Measurements from ENCODE around the gene IFITM2. TPM values are rescaled to one million over a fixed set of nuclear protein-coding genes. Genes with fewer than 3 reads are reported as not detected.
"Not testable (repeated sequence)": the region's sequence is repeated elsewhere in the genome, so short reads cannot be mapped to it uniquely, and the experiment has no call there.

IFITM2 gene
- total RNA-seq, 3 donors from 2014 or later = 81.4 to 404 (median 129) TPM

DNA sequence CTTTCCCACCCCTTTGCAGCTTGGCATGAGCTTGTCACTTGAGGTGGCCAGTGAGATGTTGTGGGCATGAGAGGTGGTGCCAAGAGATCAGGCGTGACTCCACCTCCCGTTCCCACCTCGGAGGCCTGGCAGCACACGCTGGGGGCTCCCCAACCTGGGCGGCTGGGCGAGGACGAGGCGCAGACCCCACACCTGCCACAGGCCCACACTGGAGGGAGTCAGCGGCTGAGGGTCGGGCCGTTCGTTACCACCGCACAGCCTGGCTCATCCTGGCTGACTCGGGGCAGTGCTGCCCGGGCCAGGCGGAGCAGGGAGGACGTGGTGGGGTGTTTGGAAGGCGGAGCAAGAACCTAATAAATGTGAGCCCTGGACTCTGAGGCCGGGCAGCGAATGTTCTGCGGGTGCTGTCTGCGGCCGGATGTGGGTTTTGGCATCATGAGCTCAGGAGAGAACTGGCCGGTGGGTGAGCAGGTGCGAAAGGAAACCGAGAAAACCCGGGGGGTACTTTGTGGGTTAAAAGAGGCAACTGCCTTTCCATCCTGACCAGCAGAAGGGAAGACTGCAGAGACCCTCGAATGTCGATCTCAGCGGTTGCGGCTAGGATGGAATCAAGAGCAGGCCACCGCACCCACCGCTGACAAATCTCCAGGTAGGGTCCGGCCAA lies 23.2 kb downstream of the IFITM2 start:
- Histone ChIP-seq H3K36me3 (no peaks in the 10 kb centered on the region), H3K27ac (no peak overlapping the region), H3K4me3 (no peak overlapping the region), H3K9me3 (no peaks in the 10 kb centered on the region), H3K4me1 (peaks cover 0 to 13% of the 10 kb centered on the region in 2 donors), H3K27me3 (no peaks in the 10 kb centered on the region)
- intact Hi-C loops (cut with DNase I; ENCODE audit: low total_unique reads) = no loop called here
- TF ChIP-seq POLR2A (IDR thresholded peaks at IDR 0.05) (no peak), POLR2AphosphoS5 (IDR thresholded peaks at IDR 0.05) (no peak)
- TF ChIP-seq, protein P1, sequence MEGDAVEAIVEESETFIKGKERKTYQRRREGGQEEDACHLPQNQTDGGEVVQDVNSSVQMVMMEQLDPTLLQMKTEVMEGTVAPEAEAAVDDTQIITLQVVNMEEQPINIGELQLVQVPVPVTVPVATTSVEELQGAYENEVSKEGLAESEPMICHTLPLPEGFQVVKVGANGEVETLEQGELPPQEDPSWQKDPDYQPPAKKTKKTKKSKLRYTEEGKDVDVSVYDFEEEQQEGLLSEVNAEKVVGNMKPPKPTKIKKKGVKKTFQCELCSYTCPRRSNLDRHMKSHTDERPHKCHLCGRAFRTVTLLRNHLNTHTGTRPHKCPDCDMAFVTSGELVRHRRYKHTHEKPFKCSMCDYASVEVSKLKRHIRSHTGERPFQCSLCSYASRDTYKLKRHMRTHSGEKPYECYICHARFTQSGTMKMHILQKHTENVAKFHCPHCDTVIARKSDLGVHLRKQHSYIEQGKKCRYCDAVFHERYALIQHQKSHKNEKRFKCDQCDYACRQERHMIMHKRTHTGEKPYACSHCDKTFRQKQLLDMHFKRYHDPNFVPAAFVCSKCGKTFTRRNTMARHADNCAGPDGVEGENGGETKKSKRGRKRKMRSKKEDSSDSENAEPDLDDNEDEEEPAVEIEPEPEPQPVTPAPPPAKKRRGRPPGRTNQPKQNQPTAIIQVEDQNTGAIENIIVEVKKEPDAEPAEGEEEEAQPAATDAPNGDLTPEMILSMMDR (IDR thresholded peaks at IDR 0.05) = no peak
- no peak for DNase-seq (ENCODE audit: low spot score in 2 of 2)

DNA sequence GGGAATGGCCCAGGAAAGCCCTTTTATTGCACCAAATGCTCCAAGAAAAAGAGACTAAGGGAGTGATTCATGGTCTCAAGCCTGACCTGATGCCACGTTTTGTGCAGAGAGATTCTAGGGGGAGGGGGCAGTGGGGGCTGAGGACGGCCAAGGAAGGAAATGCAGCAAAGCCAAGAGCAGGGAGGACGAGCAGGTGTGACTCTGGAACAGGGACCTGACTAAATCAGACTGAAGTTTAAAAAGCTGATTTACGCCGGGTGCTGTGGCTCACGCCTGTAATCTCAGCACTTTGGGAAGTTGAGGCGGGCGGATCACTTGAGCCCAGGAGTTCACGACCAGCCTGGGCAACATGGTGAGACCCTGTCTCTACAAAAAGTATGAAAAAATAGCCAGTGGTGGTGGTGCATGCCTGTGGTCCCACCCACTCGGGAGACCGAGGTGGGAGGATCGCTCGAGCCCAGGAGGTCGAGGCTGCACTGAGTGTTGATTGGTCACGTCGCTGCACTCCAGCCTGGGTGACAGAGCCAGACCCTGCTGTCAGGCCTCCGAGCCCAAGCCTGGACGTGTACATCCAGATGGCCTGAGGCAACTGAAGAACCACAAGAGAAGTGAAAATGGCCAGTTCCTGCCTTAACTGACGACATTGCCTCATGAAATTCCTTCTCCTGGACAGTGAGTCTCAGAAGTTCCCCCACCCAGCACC lies 23.9 kb downstream of the IFITM2 start:
- Histone ChIP-seq H3K4me1 (peaks cover 0 to 12% of the 10 kb centered on the region in 2 donors), H3K4me3 (no peak overlapping the region), H3K36me3 (no peaks in the 10 kb centered on the region), H3K27me3 (no peaks in the 10 kb centered on the region), H3K27ac (no peak overlapping the region), H3K9me3 (no peaks in the 10 kb centered on the region)
- DNase-seq (ENCODE audit: low spot score in 2 of 2) = no peak
- intact Hi-C loops (cut with DNase I; ENCODE audit: low total_unique reads) = no loop called here
- TF ChIP-seq POLR2AphosphoS5 (IDR thresholded peaks at IDR 0.05) (no peak), POLR2A (IDR thresholded peaks at IDR 0.05) (no peak)
- TF ChIP-seq, protein P1 (IDR thresholded peaks at IDR 0.05) = no peak

DNA sequence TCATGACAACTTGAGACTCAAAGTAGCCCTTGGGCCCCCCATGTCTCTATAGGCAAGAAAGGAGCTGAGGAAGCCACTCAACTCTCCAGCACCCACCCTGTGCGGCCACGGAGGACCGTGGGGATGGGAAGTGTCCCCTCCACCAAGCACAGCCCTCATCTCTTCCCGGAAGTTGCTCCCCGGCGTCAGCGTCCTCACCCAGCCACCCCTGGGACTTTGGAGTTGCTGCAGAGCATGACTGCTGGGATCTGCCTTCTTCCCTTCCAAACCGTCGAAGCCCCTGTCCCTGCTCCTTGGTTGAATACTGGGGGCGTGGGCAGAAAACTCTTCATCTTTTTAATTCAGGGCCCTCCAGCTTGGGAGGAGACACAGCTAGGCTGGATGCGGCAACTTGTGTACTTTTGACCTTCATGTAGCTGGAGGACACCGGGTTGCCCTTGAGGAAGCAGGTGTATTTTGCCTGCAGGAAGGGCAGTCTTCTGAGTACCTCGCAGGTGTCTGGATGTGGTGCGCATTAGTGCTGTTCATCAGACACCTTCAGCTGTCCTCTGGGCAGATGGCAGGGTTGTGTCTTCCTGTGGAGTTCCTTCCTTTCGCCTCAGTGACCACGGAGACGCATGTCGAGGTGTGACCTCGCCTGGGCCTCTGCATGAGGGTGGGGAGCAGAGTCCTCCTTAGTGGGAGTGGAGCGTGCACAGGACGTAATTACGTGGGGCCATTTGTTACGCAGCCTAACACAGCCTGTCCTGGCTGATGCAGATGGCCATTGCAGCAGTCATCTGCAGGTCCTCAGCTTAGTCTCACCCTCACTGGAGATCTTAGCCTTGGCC lies 25.2 kb downstream of the IFITM2 start:
- no peaks in the 10 kb centered on the region for H3K4me1 ChIP-seq
- H3K27me3 ChIP-seq = no peaks in the 10 kb centered on the region
- no peaks in the 10 kb centered on the region for H3K36me3 ChIP-seq
- no peaks in the 10 kb centered on the region for H3K9me3 ChIP-seq
- intact Hi-C loops (cut with DNase I; ENCODE audit: low total_unique reads) = no loop called here
- H3K4me3 ChIP-seq = no peak overlapping the region
- TF ChIP-seq, protein P1 (IDR thresholded peaks at IDR 0.05) = no peak
- TF ChIP-seq POLR2A (IDR thresholded peaks at IDR 0.05) (no peak), POLR2AphosphoS5 (IDR thresholded peaks at IDR 0.05) (no peak)
- H3K27ac ChIP-seq = no peak overlapping the region
- peak in 1 of 2 donors; percentile 36 for DNase-seq (ENCODE audit: low spot score in 2 of 2)

DNA sequence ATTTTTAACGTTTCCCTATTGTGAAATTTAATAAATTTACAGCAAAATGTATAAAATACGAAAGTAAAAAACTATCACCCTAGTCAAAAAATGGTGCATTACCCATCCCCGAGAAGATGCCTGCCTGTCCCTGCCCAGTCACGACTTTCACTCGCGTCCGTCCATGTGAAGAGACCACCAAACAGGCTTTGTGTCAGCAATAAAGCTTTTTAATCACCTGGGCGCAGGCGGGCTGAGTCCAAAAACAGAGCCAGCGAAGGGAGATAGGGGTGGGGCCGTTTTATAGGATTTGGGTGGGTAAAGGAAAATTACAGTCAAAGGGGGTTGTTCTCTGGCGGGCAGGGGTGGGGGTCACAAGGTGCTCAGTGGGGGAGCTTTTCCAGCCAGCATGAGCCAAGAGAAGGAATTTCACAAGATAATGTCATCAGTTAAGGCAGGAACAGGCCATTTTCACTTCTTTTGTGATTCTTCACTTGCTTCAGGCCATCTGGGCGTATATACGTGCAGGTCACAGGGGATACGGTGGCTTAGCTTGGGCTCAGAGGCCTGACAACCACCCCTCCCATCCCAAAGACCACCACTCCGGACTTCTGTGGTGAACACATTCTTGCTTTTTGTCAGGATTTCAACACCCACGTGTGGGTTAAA lies 26.1 kb downstream of the IFITM2 start:
- peak overlapping the region in 1 of 2 donors; percentile 68 for H3K27ac ChIP-seq
- H3K4me3 ChIP-seq; H3K36me3 ChIP-seq; H3K9me3 ChIP-seq; H3K27me3 ChIP-seq; intact Hi-C loops (cut with DNase I; ENCODE audit: low total_unique reads); H3K4me1 ChIP-seq: not testable (repeated sequence)
- peak in 1 of 2 donors; percentile 3 for DNase-seq (ENCODE audit: low spot score in 2 of 2)

DNA sequence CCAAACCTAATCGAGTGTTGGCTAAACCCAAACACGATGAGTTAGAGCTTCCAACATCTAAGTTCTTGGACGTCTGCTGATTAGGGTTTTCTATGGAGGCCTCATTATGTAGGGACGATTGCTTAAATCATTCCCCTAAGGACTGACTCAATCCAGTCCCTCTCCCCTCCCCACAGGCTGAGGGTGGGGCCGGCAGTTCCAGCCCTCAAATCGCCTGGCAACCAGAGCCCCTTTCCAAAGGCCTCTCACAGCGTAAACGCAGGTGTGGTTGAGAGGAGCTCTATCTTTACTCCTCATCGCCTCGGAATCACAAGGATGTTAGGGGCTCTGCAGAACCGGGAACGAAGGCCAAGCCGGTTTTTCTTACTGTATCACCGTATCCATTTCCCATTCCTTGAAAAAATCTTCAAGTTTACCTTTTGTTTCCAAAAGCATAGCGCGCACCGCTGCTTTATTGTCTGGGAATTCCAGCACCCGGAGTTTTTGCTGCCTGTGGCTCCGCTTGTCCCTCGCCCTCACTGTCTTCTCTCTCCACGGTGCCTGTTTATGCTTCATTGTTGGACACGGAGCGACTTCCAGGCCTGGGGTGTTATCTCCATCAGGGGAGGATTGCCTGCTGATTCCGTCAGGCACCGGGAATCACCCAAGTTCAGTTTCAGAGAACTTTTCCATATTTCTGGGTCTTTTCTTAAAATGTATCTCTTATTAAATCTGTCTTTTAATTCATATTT lies 26.8 kb downstream of the IFITM2 start:
- TF ChIP-seq POLR2AphosphoS5 (IDR thresholded peaks at IDR 0.05) (no peak), POLR2A (IDR thresholded peaks at IDR 0.05) (no peak)
- TF ChIP-seq, protein P1 (IDR thresholded peaks at IDR 0.05) = no peak
- intact Hi-C loops (cut with DNase I; ENCODE audit: low total_unique reads) = no loop called here
- Histone ChIP-seq H3K27me3 (no peaks in the 10 kb centered on the region), H3K4me3 (no peak overlapping the region), H3K36me3 (no peaks in the 10 kb centered on the region), H3K27ac (peak overlapping the region in 1 of 2 donors; percentile 68), H3K4me1 (no peaks in the 10 kb centered on the region), H3K9me3 (no peaks in the 10 kb centered on the region)
- peak in 1 of 2 donors; percentile 24 for DNase-seq (ENCODE audit: low spot score in 2 of 2)
